A549 (cell line): ENCODE data around the gene AJUBA.

ENCODE experiments used
- CTCF ChIP-seq: fragments of >200 bp; sonication (Bioruptor Twin); formaldehyde crosslinking; IDR thresholded peaks from 3 replicates; pipeline ENCODE4 v1.5.1; 2016
- ESRRA ChIP-seq: fragments of 150-350 bp; IDR thresholded peaks from 2 replicates; pipeline ENCODE4 v1.6.1; 2014; ENCODE audit warnings: mild to moderate bottlenecking, low read length, borderline replicate concordance
- KDM5A ChIP-seq: fragments of 200-600 bp; sonication (generic); IDR thresholded peaks from 2 replicates; pipeline ENCODE4 v1.6.1; 2016; ENCODE audit warnings: antibody characterized with exemption, mild to moderate bottlenecking
- MYC ChIP-seq: IDR thresholded peaks from 2 replicates; pipeline ENCODE4 v1.6.1; 2012; ENCODE audit warnings: mild to moderate bottlenecking, inconsistent platforms, low read length, improper control_type of control experiment, borderline replicate concordance
- RCOR1 ChIP-seq: fragments of 150-350 bp; IDR thresholded peaks from 2 replicates; pipeline ENCODE4 v1.6.1; 2014; ENCODE audit warnings: antibody characterized with exemption, low read length, low read depth
- TF ChIP-seq, protein P1 (sequence below): fragments of 150-350 bp; IDR thresholded peaks from 2 replicates; pipeline ENCODE4 v1.6.1; 2014; ENCODE audit warnings: low read depth, mild to moderate bottlenecking, low read length

DNA sequence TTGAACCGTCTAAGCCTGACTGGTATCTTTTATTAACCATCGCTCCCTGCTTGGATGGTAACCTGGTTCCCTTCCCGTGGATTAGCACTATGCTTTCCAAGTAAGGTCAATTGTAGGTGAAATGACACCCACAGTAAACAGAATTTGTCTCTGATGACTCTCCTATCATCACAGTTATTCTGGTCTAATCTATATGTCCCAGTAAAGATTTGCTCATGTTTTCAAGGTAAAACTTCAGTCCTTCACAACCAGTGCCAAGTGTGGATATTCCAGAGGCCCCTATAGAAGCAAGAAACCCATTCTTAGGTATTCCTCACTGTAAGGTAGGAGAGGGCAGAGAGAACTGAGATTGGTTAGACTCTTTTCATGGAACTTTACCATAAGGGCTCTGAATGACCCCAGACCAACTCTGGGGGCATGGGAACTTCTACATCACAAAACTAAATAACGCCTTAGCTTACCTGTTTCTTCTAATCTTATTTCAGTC, 15.5 kb downstream of the AJUBA start:
- TF ChIP-seq RCOR1 (no peak), CTCF (no peak), ESRRA (no peak), KDM5A (no peak), MYC (no peak)
- TF ChIP-seq, protein P1, sequence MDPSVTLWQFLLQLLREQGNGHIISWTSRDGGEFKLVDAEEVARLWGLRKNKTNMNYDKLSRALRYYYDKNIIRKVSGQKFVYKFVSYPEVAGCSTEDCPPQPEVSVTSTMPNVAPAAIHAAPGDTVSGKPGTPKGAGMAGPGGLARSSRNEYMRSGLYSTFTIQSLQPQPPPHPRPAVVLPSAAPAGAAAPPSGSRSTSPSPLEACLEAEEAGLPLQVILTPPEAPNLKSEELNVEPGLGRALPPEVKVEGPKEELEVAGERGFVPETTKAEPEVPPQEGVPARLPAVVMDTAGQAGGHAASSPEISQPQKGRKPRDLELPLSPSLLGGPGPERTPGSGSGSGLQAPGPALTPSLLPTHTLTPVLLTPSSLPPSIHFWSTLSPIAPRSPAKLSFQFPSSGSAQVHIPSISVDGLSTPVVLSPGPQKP: no peak
